SK-N-MC (cell line): ENCODE results near the gene CUX1.
"Not testable (repeated sequence)": the region's sequence is repeated elsewhere in the genome, so short reads cannot be mapped to it uniquely, and the experiment has no call there.

ENCODE experiments used
- EZH2 ChIP-seq: fragments of 200-600 bp; sonication (generic); IDR thresholded peaks from one replicate; pipeline ENCODE4 v1.6.1; 2017; ENCODE audit warnings: antibody characterized with exemption
- FOXP2 ChIP-seq: optimal IDR thresholded peaks from 2 replicates; pipeline ENCODE3; 2011; ENCODE audit warnings: mild to moderate bottlenecking, moderate library complexity; ENCODE audit not compliant: insufficient read depth; ENCODE audit errors: extremely low read length, control extremely low read depth
- POLR2AphosphoS5 ChIP-seq: IDR thresholded peaks from 2 replicates; pipeline ENCODE4 v1.6.1; 2012; ENCODE audit warnings: mild to moderate bottlenecking, low read depth, low read length, borderline replicate concordance

GRCh38 chr7:102328863-102329262, 511.4 kb downstream of the CUX1 start:
- not testable (repeated sequence) for TF ChIP-seq POLR2AphosphoS5, EZH2, FOXP2
